KMS-11 (cell line): Measurements from ENCODE around the gene BTBD10.

ENCODE experiments used
- H2AFZ ChIP-seq: fragments of 200-600 bp; sonication (generic); 2 replicates; pipeline ENCODE4 v1.6.1; 2016; ENCODE audit warnings: antibody characterized with exemption, mixed run types, low read depth
- H3K27ac ChIP-seq: fragments of 200-600 bp; sonication (generic); 2 replicates; pipeline ENCODE4 v1.6.1; 2016; ENCODE audit warnings: mild to moderate bottlenecking, mixed run types
- H3K27me3 ChIP-seq: fragments of 200-600 bp; sonication (generic); 2 replicates; pipeline ENCODE4 v1.6.1; 2017; ENCODE audit warnings: mild to moderate bottlenecking, low read depth, mixed run types, moderate library complexity; ENCODE audit not compliant: insufficient read depth
- H3K36me3 ChIP-seq: fragments of 200-600 bp; sonication (generic); 2 replicates; pipeline ENCODE4 v1.6.1; 2017; ENCODE audit warnings: mild to moderate bottlenecking, mixed run types; ENCODE audit not compliant: insufficient read depth
- H3K4me1 ChIP-seq: fragments of 200-600 bp; sonication (generic); 2 replicates; pipeline ENCODE4 v1.6.1; 2016; ENCODE audit warnings: mild to moderate bottlenecking, low read depth, mixed run types; ENCODE audit not compliant: poor library complexity, severe bottlenecking
- H3K4me2 ChIP-seq: fragments of 200-600 bp; sonication (generic); 2 replicates; pipeline ENCODE4 v1.7.0; 2016; ENCODE audit warnings: mild to moderate bottlenecking, mixed run types
- H3K4me3 ChIP-seq: fragments of 200-600 bp; sonication (generic); IDR thresholded peaks from 2 replicates; pipeline ENCODE4 v1.6.1; 2017; ENCODE audit warnings: low read depth, low read length, mixed read lengths; ENCODE audit not compliant: insufficient read depth
- H3K79me2 ChIP-seq: fragments of 200-600 bp; sonication (generic); 2 replicates; pipeline ENCODE4 v1.6.1; 2016; ENCODE audit warnings: low read depth, mixed run types; ENCODE audit not compliant: insufficient read depth
- H3K9ac ChIP-seq: fragments of 200-600 bp; sonication (generic); 2 replicates; pipeline ENCODE4 v1.6.1; 2016; ENCODE audit warnings: mild to moderate bottlenecking, mixed run types
- H4K20me1 ChIP-seq: fragments of 200-600 bp; sonication (generic); 2 replicates; pipeline ENCODE4 v1.6.1; 2016; ENCODE audit warnings: mild to moderate bottlenecking, mixed run types; ENCODE audit not compliant: insufficient read depth
- TF ChIP-seq, protein P1 (sequence below): fragments of 200-600 bp; sonication (generic); conservative IDR thresholded peaks from 2 replicates; pipeline ENCODE4 v1.6.1; 2017; ENCODE audit warnings: low read depth, mild to moderate bottlenecking, antibody characterized with exemption, low read length, moderate library complexity, mixed read lengths

Gene BTBD10

DNA sequence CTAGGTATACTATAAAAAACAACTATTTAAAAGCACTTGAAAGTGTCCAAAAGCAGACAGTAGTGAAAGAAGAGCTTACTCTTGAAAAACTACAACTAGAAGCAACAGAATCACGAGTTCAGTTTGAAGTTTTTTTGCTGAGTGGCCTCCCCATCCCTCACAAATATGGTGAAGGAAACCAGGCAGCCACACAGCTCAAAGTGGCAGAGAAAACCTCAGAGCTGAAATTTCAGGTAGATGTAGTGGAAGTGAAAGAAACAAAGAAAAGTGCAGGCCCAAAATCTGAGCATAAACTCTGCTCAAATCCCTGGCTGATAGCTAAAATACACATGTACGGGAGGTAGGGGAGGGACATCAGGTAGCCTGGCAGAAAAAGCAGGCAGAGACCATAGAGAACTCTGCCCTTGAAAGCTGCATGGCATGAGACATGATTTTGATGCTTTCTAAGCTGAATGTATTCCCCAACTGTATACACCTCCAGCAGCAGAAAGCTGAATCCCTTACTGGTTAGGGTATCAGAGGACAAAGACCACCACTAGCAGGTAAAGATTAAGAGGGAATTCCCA lies 12.1 kb downstream of the BTBD10 start:
- H3K9ac ChIP-seq: peak overlapping the region; percentile 28; the same call in 1 of the 2 replicates
- H4K20me1 ChIP-seq: no peaks in the 10 kb centered on the region
- peak overlapping the region; percentile 81 for H3K27ac ChIP-seq
- TF ChIP-seq, protein P1, sequence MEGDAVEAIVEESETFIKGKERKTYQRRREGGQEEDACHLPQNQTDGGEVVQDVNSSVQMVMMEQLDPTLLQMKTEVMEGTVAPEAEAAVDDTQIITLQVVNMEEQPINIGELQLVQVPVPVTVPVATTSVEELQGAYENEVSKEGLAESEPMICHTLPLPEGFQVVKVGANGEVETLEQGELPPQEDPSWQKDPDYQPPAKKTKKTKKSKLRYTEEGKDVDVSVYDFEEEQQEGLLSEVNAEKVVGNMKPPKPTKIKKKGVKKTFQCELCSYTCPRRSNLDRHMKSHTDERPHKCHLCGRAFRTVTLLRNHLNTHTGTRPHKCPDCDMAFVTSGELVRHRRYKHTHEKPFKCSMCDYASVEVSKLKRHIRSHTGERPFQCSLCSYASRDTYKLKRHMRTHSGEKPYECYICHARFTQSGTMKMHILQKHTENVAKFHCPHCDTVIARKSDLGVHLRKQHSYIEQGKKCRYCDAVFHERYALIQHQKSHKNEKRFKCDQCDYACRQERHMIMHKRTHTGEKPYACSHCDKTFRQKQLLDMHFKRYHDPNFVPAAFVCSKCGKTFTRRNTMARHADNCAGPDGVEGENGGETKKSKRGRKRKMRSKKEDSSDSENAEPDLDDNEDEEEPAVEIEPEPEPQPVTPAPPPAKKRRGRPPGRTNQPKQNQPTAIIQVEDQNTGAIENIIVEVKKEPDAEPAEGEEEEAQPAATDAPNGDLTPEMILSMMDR: no peak
- peaks cover 55% of the 10 kb centered on the region for H3K4me1 ChIP-seq
- peak overlapping the region; percentile 66 for H3K4me2 ChIP-seq
- no peak overlapping the region for H3K4me3 ChIP-seq
- H3K79me2 ChIP-seq: peaks cover 64% of the 10 kb centered on the region
- peak overlapping the region; percentile 39 for H2AFZ ChIP-seq
- H3K27me3 ChIP-seq: no peaks in the 10 kb centered on the region
- no peaks in the 10 kb centered on the region for H3K36me3 ChIP-seq

DNA sequence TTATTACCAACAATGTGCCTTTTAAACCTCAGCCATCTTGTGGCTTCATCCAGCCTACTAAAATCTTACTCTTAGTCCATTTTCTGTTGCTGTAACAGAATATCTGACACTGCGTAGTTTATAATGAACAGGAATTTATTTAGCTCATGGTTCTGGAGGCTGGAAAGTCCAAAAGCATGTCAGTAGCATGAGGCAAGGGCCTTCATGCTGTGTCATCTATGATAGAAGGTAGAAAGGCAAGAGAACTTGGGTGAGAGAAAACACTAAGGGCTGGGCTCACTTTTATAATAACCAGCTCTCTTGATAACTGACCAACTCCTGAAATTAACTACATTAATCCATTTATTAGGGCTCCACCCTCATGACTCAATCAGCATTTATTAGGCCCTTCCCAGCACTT lies 13.5 kb downstream of the BTBD10 start:
- H3K4me3 ChIP-seq: no peak overlapping the region
- no peaks in the 10 kb centered on the region for H3K27me3 ChIP-seq
- TF ChIP-seq, protein P1: no peak
- peaks cover 55% of the 10 kb centered on the region for H3K4me1 ChIP-seq
- peaks cover 53% of the 10 kb centered on the region for H3K79me2 ChIP-seq
- H3K36me3 ChIP-seq: no peaks in the 10 kb centered on the region
- H3K4me2 ChIP-seq: peak overlapping the region; percentile 66
- no peaks in the 10 kb centered on the region for H4K20me1 ChIP-seq
- H3K27ac ChIP-seq: peak overlapping the region; percentile 81; the same call in 1 of the 2 replicates
- no peak overlapping the region for H2AFZ ChIP-seq
- H3K9ac ChIP-seq: no peak overlapping the region

DNA sequence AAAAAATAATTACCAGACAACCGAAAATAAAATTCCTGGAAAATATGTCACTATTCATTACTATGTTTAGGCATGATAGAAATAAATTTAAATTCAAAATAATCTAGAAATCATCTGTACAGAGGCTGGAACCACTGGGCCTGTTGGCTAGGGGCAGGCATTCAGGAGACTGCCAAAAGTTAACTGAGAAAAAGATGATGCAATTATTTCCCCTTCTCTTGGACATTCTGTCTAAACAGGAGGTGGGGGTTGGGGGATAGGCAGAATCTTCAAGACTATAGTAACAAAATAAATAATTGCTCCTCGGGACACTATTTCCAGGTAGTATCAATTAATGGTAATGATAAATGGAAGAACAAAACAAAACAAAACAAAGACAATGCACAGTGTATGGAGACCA lies 14.1 kb downstream of the BTBD10 start:
- no peak overlapping the region for H2AFZ ChIP-seq
- peaks cover 48% of the 10 kb centered on the region for H3K79me2 ChIP-seq
- H3K27ac ChIP-seq: no peak overlapping the region
- peak overlapping the region; percentile 21; the same call in 1 of the 2 replicates for H3K4me2 ChIP-seq
- H3K27me3 ChIP-seq: no peaks in the 10 kb centered on the region
- H3K9ac ChIP-seq: no peak overlapping the region
- no peak overlapping the region for H3K4me3 ChIP-seq
- TF ChIP-seq, protein P1: no peak
- H4K20me1 ChIP-seq: no peaks in the 10 kb centered on the region
- H3K4me1 ChIP-seq: peaks cover 55% of the 10 kb centered on the region
- no peaks in the 10 kb centered on the region for H3K36me3 ChIP-seq

DNA sequence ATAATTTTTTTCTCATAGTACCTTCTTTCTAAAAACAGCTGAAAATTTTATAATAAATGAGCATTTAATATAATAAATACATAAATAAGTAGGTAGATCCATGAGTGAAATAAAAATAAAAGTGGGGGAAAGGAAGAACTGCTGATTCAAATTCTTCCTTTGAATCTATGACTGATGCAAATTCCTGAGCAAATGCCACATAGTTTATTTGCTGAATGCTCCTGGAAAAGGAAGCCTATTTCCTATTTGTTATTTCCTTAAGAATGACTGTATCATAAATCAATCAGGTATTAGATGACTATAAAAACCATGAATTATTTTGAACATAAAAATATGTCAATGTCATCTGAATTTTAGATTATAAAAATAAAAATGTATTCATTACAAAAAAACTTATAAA lies 16.6 kb downstream of the BTBD10 start:
- H3K4me3 ChIP-seq: no peak overlapping the region
- no peaks in the 10 kb centered on the region for H4K20me1 ChIP-seq
- peaks cover 34% of the 10 kb centered on the region for H3K4me1 ChIP-seq
- TF ChIP-seq, protein P1: no peak
- H3K27ac ChIP-seq: no peak overlapping the region
- H3K9ac ChIP-seq: no peak overlapping the region
- peaks cover 24% of the 10 kb centered on the region for H3K79me2 ChIP-seq
- no peaks in the 10 kb centered on the region for H3K36me3 ChIP-seq
- no peak overlapping the region for H2AFZ ChIP-seq
- H3K4me2 ChIP-seq: no peak overlapping the region
- H3K27me3 ChIP-seq: no peaks in the 10 kb centered on the region
